SU-DHL-6 (cell line): ENCODE measurements around the gene GATD1.

Experiments
- H2AFZ ChIP-seq: fragments of 200-600 bp; sonication (generic); 2 replicates; pipeline ENCODE4 v1.6.1; 2014; ENCODE audit warnings: low read depth, mild to moderate bottlenecking, moderate library complexity, mixed read lengths, antibody characterized with exemption, low read length; ENCODE audit not compliant: severe bottlenecking
- H3F3A ChIP-seq: fragments of 200-600 bp; shearing (Covaris generic); 2 replicates; pipeline ENCODE4 v1.6.0; 2016; ENCODE audit warnings: antibody characterized with exemption, mild to moderate bottlenecking; ENCODE audit not compliant: insufficient read depth
- H3K27ac ChIP-seq: fragments of 200-600 bp; sonication (generic); 2 replicates; pipeline ENCODE4 v1.5.1; 2016; ENCODE audit warnings: low read depth, mild to moderate bottlenecking, low read length, moderate library complexity, mixed read lengths
- H3K27me3 ChIP-seq: fragments of 200-600 bp; sonication (generic), shearing (Covaris generic); 2 replicates; pipeline ENCODE4 v1.6.0; 2014; ENCODE audit warnings: mild to moderate bottlenecking, low read length
- H3K36me3 ChIP-seq: fragments of 200-600 bp; sonication (generic); 2 replicates; pipeline ENCODE4 v1.6.1; 2014; ENCODE audit warnings: mild to moderate bottlenecking, low read length, mixed read lengths
- H3K4me2 ChIP-seq: fragments of 300-600, 200-600 bp; shearing (Covaris generic), sonication (generic); 2 replicates; pipeline ENCODE4 v1.6.0; 2014; ENCODE audit warnings: low read length, low read depth, mild to moderate bottlenecking; ENCODE audit not compliant: poor library complexity, severe bottlenecking
- H3K4me3 ChIP-seq: fragments of 200-600 bp; sonication (generic); 2 replicates; pipeline ENCODE4 v1.5.1; 2014; ENCODE audit warnings: antibody characterized with exemption, low read length, mild to moderate bottlenecking, mixed read lengths; ENCODE audit not compliant: insufficient read depth, poor library complexity, severe bottlenecking
- H3K79me2 ChIP-seq: fragments of 200-600 bp; sonication (generic); 2 replicates; pipeline ENCODE4 v1.6.1; 2014; ENCODE audit warnings: mild to moderate bottlenecking, low read length, moderate library complexity; ENCODE audit not compliant: insufficient read depth
- H3K9ac ChIP-seq: fragments of 200-600 bp; sonication (generic); 2 replicates; pipeline ENCODE4 v1.7.0; 2014; ENCODE audit warnings: mild to moderate bottlenecking, low read length
- H3K9me2 ChIP-seq: fragments of 200-600 bp; sonication (generic); replicated peaks from 2 replicates; pipeline ENCODE4 v1.6.1; 2014; ENCODE audit warnings: low read length; ENCODE audit not compliant: insufficient read depth
- H3K9me3 ChIP-seq: fragments of 200-600 bp; sonication (generic); 2 replicates; pipeline ENCODE4 v1.6.1; 2014; ENCODE audit warnings: low read length, mixed read lengths; ENCODE audit not compliant: insufficient read depth
- H4K20me1 ChIP-seq: fragments of 200-600 bp; sonication (generic); 2 replicates; pipeline ENCODE4 v1.6.1; 2014; ENCODE audit warnings: low read depth, mild to moderate bottlenecking, antibody characterized with exemption, low read length, moderate library complexity, mixed read lengths
- EZH2phosphoT487 ChIP-seq: fragments of 200-600 bp; sonication (generic), shearing (Covaris generic); conservative IDR thresholded peaks from 2 replicates; pipeline ENCODE4 v1.6.1; 2018; ENCODE audit warnings: mild to moderate bottlenecking, antibody characterized with exemption, low read length, moderate library complexity, mixed read lengths
- TF ChIP-seq, protein P1 (sequence below): fragments of 200-600 bp; sonication (generic); IDR thresholded peaks from one replicate; pipeline ENCODE4 v1.5.1; 2017; ENCODE audit warnings: antibody characterized with exemption, mild to moderate bottlenecking, low read length, moderate library complexity; ENCODE audit not compliant: insufficient read depth, poor library complexity, severe bottlenecking

GATD1 gene

DNA sequence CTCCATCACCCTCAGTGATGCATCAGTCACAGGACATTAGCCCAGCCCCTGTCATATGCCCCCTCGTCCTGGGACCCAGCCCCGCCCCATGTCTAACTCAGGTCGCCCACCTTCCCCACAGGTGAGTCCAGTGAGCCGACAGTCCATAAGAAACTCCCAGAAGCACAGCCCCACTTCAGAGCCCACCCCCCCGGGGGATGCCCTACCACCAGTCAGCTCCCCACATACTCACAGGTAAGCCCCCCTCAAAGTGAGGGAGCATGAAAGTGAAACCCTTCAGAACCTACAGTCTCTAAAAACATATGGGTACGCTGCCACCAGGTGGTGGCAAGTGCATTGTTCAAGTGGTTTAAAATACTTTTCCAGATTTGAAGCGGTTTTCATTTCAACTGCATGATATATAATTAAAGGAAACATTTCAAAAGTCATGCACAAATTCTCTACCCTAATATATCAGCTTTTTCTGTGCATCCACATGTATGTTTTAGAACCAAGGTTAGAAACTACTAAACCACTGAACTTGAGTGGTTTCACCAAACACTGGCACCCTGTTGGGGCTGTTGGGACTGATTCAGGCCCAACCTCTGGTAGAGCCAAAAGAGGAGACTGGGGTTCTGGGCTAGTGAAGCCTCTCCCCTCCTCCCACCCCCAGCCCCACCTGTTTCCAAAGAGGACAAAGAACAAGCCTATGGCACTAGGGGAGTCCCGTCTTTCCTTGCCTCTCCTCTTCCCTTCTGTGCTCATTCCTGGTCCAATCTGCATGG, 54.0 kb downstream of the GATD1 start:
- H3K9me2 ChIP-seq, result no peaks in the 10 kb centered on the region
- H3K36me3 ChIP-seq, result no peaks in the 10 kb centered on the region
- no peaks in the 10 kb centered on the region for H3K79me2 ChIP-seq
- H3K4me3 ChIP-seq, result no peak overlapping the region
- H2AFZ ChIP-seq, result no peak overlapping the region
- no peak overlapping the region for H3K9ac ChIP-seq
- H3K9me3 ChIP-seq, result no peaks in the 10 kb centered on the region
- no peak overlapping the region for H3K27ac ChIP-seq
- peak overlapping the region; percentile 36 for H3K4me2 ChIP-seq
- TF ChIP-seq EZH2phosphoT487, result no peak
- TF ChIP-seq, protein P1, sequence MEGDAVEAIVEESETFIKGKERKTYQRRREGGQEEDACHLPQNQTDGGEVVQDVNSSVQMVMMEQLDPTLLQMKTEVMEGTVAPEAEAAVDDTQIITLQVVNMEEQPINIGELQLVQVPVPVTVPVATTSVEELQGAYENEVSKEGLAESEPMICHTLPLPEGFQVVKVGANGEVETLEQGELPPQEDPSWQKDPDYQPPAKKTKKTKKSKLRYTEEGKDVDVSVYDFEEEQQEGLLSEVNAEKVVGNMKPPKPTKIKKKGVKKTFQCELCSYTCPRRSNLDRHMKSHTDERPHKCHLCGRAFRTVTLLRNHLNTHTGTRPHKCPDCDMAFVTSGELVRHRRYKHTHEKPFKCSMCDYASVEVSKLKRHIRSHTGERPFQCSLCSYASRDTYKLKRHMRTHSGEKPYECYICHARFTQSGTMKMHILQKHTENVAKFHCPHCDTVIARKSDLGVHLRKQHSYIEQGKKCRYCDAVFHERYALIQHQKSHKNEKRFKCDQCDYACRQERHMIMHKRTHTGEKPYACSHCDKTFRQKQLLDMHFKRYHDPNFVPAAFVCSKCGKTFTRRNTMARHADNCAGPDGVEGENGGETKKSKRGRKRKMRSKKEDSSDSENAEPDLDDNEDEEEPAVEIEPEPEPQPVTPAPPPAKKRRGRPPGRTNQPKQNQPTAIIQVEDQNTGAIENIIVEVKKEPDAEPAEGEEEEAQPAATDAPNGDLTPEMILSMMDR, result peak; percentile 91
- no peaks in the 10 kb centered on the region for H3K27me3 ChIP-seq
- no peaks in the 10 kb centered on the region for H4K20me1 ChIP-seq
- H3F3A ChIP-seq, result peaks cover 7% of the 10 kb centered on the region; the same call in 1 of the 2 replicates

DNA sequence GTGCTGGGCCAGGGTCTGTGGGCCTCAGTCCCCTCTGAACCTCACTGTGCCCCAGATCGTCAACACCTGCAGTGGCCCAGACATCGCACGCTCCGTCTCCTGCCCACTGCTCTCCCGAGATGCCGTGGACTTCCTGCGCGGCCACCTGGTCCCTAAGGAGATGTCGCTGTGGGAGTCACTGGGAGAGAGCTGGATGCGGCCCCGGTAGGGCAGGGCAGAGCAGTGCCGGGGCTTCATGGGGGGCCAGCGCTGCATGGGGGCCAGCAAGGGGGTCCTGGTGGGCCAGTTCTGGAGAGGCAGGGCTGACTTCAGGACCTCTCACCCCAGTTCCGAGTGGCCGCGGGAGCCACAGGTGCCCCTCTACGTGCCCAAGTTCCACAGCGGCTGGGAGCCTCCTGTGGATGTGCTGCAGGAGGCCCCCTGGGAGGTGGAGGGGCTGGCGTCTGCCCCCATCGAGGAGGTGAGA, 54.9 kb downstream of the GATD1 start:
- Histone ChIP-seq H3K9me2 (no peaks in the 10 kb centered on the region), H3K27ac (no peak overlapping the region), H2AFZ (no peak overlapping the region), H3K36me3 (no peaks in the 10 kb centered on the region), H3K4me3 (no peak overlapping the region), H3K79me2 (no peaks in the 10 kb centered on the region), H3F3A (peaks cover 7% of the 10 kb centered on the region; the same call in 1 of the 2 replicates), H3K4me2 (peak overlapping the region; percentile 26), H3K27me3 (no peaks in the 10 kb centered on the region), H3K9me3 (no peaks in the 10 kb centered on the region), H3K9ac (no peak overlapping the region), H4K20me1 (no peaks in the 10 kb centered on the region)
- TF ChIP-seq, protein P1, result no peak
- no peak for TF ChIP-seq EZH2phosphoT487

DNA sequence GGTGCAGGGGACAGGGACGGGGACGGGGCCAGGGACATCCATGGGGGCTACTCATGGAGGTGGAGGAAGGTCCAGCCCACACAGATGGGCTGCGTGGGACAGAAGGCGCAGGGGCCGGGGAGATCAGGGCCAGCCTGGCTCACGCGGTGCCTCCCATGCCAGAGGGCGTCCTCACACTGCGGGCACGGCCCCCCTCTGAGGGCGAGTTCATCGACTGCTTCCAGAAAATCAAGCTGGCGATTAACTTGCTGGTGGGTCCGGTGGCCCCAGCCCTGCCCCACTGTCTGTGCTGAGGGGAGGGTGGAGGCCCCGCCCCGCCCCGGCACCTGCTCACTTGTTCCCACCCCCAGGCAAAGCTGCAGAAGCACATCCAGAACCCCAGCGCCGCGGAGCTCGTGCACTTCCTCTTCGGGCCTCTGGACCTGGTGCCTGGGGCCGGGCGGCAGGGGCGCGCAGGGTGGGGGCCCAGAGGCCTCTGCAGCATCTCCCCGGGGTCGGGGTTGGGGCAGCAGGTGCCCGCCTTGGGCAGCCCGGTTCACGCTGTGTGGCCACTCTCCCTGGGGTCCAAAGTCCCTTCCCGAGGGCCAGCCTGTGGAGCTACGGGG, 55.4 kb downstream of the GATD1 start:
- no peaks in the 10 kb centered on the region for H4K20me1 ChIP-seq
- TF ChIP-seq, protein P1, result no peak
- H3K9me3 ChIP-seq, result no peaks in the 10 kb centered on the region
- no peak overlapping the region for H3K4me3 ChIP-seq
- H3K9ac ChIP-seq, result no peak overlapping the region; the same call in 1 of the 2 replicates
- no peaks in the 10 kb centered on the region for H3K27me3 ChIP-seq
- H3K4me2 ChIP-seq, result peak overlapping the region; percentile 26
- H3F3A ChIP-seq, result peaks cover 7% of the 10 kb centered on the region; the same call in 1 of the 2 replicates
- H3K36me3 ChIP-seq, result no peaks in the 10 kb centered on the region
- H2AFZ ChIP-seq, result no peak overlapping the region
- no peak overlapping the region for H3K27ac ChIP-seq
- H3K9me2 ChIP-seq, result no peaks in the 10 kb centered on the region
- no peaks in the 10 kb centered on the region for H3K79me2 ChIP-seq
